ENCODE measurements around the gene OPN3.

DNA sequence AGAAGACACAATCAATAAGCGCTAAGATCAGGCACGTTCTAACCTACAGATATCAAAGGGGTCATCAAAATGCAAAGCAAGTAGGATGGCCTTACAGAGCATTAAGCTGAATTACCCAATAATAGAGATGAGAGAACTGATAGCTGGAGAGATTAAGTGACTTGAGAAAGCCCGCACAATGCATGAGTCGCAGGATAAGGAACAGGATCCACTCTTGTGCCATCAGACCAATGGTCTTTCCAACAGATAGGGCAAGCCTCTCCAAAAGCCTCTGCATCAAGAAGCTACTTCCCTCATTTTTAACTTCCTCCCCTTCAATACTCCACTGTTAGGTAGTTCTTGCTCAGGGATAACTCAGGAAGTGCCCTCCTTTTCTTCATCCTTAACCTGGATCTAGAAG lies 2.6 kb downstream of the OPN3 start:
- TF ChIP-seq, protein P1, sequence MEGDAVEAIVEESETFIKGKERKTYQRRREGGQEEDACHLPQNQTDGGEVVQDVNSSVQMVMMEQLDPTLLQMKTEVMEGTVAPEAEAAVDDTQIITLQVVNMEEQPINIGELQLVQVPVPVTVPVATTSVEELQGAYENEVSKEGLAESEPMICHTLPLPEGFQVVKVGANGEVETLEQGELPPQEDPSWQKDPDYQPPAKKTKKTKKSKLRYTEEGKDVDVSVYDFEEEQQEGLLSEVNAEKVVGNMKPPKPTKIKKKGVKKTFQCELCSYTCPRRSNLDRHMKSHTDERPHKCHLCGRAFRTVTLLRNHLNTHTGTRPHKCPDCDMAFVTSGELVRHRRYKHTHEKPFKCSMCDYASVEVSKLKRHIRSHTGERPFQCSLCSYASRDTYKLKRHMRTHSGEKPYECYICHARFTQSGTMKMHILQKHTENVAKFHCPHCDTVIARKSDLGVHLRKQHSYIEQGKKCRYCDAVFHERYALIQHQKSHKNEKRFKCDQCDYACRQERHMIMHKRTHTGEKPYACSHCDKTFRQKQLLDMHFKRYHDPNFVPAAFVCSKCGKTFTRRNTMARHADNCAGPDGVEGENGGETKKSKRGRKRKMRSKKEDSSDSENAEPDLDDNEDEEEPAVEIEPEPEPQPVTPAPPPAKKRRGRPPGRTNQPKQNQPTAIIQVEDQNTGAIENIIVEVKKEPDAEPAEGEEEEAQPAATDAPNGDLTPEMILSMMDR (IDR thresholded peaks at IDR 0.05) = no peak
- TF ChIP-seq POLR2A (IDR thresholded peaks at IDR 0.05) = no peak

All from breast epithelium (tissue), 3 donors.